GM18907 (cell line): ENCODE measurements around the gene IRGC.

ENCODE experiments used
- ATAC-seq: cut with Tn5 transposase; IDR thresholded peaks from one replicate; pipeline ENCODE4 v1.9.1; 2021; ENCODE audit warnings: mild to moderate bottlenecking, moderate library complexity; ENCODE audit not compliant: unreplicated experiment

IRGC gene

GRCh38 chr19:43690444-43690843 lies 25.4 kb upstream of the IRGC start:
- no peak for ATAC-seq

GRCh38 chr19:43690890-43691289 lies 25.0 kb upstream of the IRGC start:
- no peak for ATAC-seq

- no peak for ATAC-seq
These were observed 24.1 kb upstream of the IRGC start for GRCh38 chr19:43691755-43692154.

- no peak for ATAC-seq
These were observed 23.5 kb upstream of the IRGC start for GRCh38 chr19:43692385-43692784.

- no peak for ATAC-seq
These were observed 23.0 kb upstream of the IRGC start for GRCh38 chr19:43692877-43693276.

GRCh38 chr19:43694553-43694952 lies 21.3 kb upstream of the IRGC start:
- no peak for ATAC-seq

GRCh38 chr19:43695985-43696704 lies 19.7 kb upstream of the IRGC start:
- no peak for ATAC-seq

GRCh38 chr19:43697295-43697694 lies 18.6 kb upstream of the IRGC start:
- ATAC-seq: no peak

GRCh38 chr19:43699506-43700394 lies 16.1 kb upstream of the IRGC start:
- ATAC-seq: no peak

- no peak for ATAC-seq
These were observed 15.4 kb upstream of the IRGC start for GRCh38 chr19:43700395-43701000.

GRCh38 chr19:43704002-43704705 lies 11.7 kb upstream of the IRGC start:
- no peak for ATAC-seq

- ATAC-seq: no peak
These were observed 10.1 kb upstream of the IRGC start for GRCh38 chr19:43705729-43706128.

GRCh38 chr19:43707158-43707712 lies 8.6 kb upstream of the IRGC start:
- ATAC-seq: no peak

GRCh38 chr19:43708716-43709115 lies 7.2 kb upstream of the IRGC start:
- ATAC-seq: no peak

- no peak for ATAC-seq
These were observed 4.0 kb upstream of the IRGC start for GRCh38 chr19:43711751-43712355.

GRCh38 chr19:43713208-43713607 lies 2.7 kb upstream of the IRGC start:
- ATAC-seq: no peak

GRCh38 chr19:43718627-43719377 lies 2.9 kb downstream of the IRGC start:
- no peak for ATAC-seq

- ATAC-seq: no peak
These were observed 3.5 kb downstream of the IRGC start for GRCh38 chr19:43719378-43719868.

GRCh38 chr19:43719918-43720317 lies 4.0 kb downstream of the IRGC start:
- no peak for ATAC-seq

- no peak for ATAC-seq
These were observed 5.1 kb downstream of the IRGC start for GRCh38 chr19:43720936-43721335.
